Activated T-helper 1 cell treated with anti-CD3 and anti-CD28 coated beads, Interleukin-12 subunit alpha, Interleukin-12 subunit beta, Interleukin-2, Interleukin-4 antibody, amounts not matched to agents 30 ng/mL and 10 ng/mL and 1 ng/mL, durations not matched to agents 14 hours and 24 hours and 36 hours (primary cell): Measurements from ENCODE around the gene CCDC159. TPM values are rescaled to one million over a fixed set of nuclear protein-coding genes. Genes with fewer than 3 reads are reported as not detected.

Experiments
- DNase-seq: peaks from one replicate; pipeline ENCODE4 v3.0.0; 2021; ENCODE audit warnings: low spot score
- H3K27ac Mint-ChIP-seq: one replicate; pipeline ENCODE4 v1.8.0; 2021; ENCODE audit warnings: mild to moderate bottlenecking, mixed read lengths
- H3K27me3 Mint-ChIP-seq: one replicate; pipeline ENCODE4 v1.8.0; 2022; ENCODE audit warnings: mild to moderate bottlenecking, moderate library complexity, mixed read lengths; ENCODE audit not compliant: insufficient read depth
- H3K36me3 Mint-ChIP-seq: one replicate; pipeline ENCODE4 v1.8.0; 2021; ENCODE audit warnings: low read depth, mixed read lengths
- H3K4me1 Mint-ChIP-seq: one replicate; pipeline ENCODE4 v1.8.0; 2021; ENCODE audit warnings: low read depth, mixed read lengths
- H3K4me3 Mint-ChIP-seq: one replicate; pipeline ENCODE4 v1.8.0; 2021; ENCODE audit warnings: mild to moderate bottlenecking, moderate library complexity, mixed read lengths
- H3K9me3 Mint-ChIP-seq: one replicate; pipeline ENCODE4 v1.8.0; 2021; ENCODE audit warnings: mixed read lengths
- intact Hi-C: fragments of 100-400 bp; cut with micrococcal nuclease; formaldehyde crosslinking; loops from one replicate; pipeline ENCODE4 v1.15.1; 2024
- total RNA-seq: library from RNA; stranded (reverse); gene quantifications from 2 replicates; pipeline ENCODE4 v1.2.3, GENCODE V29; 2022

Gene CCDC159
- total RNA-seq, 1 donor from 2014 or later: 10.7 TPM

- intact Hi-C loops: no loop called here
Measured at GRCh38 chr19:11363881-11364280, 17.6 kb downstream of the CCDC159 start.

GRCh38 chr19:11364296-11364904 is 18.1 kb downstream of the CCDC159 start:
- intact Hi-C loops: no loop called here
- Mint-ChIP-seq H3K36me3 (peaks cover 7% of the 10 kb centered on the region), H3K27me3 (no peaks in the 10 kb centered on the region), H3K9me3 (no peaks in the 10 kb centered on the region), H3K27ac (no peak overlapping the region), H3K4me1 (no peaks in the 10 kb centered on the region), H3K4me3 (no peak overlapping the region)
- DNase-seq: no peak

More at GRCh38 chr19:11363881-11364280, 17.6 kb downstream of the CCDC159 start:
- Mint-ChIP-seq H3K27me3 (no peaks in the 10 kb centered on the region), H3K27ac (no peak overlapping the region), H3K9me3 (no peaks in the 10 kb centered on the region), H3K4me3 (no peak overlapping the region), H3K4me1 (no peaks in the 10 kb centered on the region), H3K36me3 (peaks cover 3% of the 10 kb centered on the region)
- no peak for DNase-seq

GRCh38 chr19:11364935-11365334 is 18.6 kb downstream of the CCDC159 start:
- Mint-ChIP-seq H3K36me3 (peaks cover 7% of the 10 kb centered on the region), H3K27me3 (no peaks in the 10 kb centered on the region), H3K4me3 (no peak overlapping the region), H3K9me3 (no peaks in the 10 kb centered on the region), H3K27ac (no peak overlapping the region), H3K4me1 (no peaks in the 10 kb centered on the region)
- no peak for DNase-seq
- intact Hi-C loops: no loop called here

- H3K27me3 Mint-ChIP-seq: no peaks in the 10 kb centered on the region
- H3K4me1 Mint-ChIP-seq: no peaks in the 10 kb centered on the region
- DNase-seq: no peak
- peaks cover 7% of the 10 kb centered on the region for H3K36me3 Mint-ChIP-seq
- no peaks in the 10 kb centered on the region for H3K9me3 Mint-ChIP-seq
- intact Hi-C loops: no loop called here
- no peak overlapping the region for H3K4me3 Mint-ChIP-seq
- no peak overlapping the region for H3K27ac Mint-ChIP-seq
Measured at GRCh38 chr19:11365557-11366117, 19.3 kb downstream of the CCDC159 start.

GRCh38 chr19:11367528-11367927 is 21.2 kb downstream of the CCDC159 start:
- no peaks in the 10 kb centered on the region for H3K4me1 Mint-ChIP-seq
- DNase-seq: no peak
- peaks cover 7% of the 10 kb centered on the region for H3K36me3 Mint-ChIP-seq
- intact Hi-C loops: no loop called here
- H3K9me3 Mint-ChIP-seq: no peaks in the 10 kb centered on the region
- no peaks in the 10 kb centered on the region for H3K27me3 Mint-ChIP-seq
- no peak overlapping the region for H3K4me3 Mint-ChIP-seq
- H3K27ac Mint-ChIP-seq: no peak overlapping the region

- Mint-ChIP-seq H3K27me3 (no peaks in the 10 kb centered on the region), H3K9me3 (no peaks in the 10 kb centered on the region), H3K27ac (no peak overlapping the region), H3K4me3 (no peak overlapping the region), H3K4me1 (peaks cover 8% of the 10 kb centered on the region), H3K36me3 (peaks cover 9% of the 10 kb centered on the region)
- intact Hi-C loops: no loop called here
- DNase-seq: no peak
Measured at GRCh38 chr19:11370744-11371143, 24.4 kb downstream of the CCDC159 start.

- intact Hi-C loops: no loop called here
- Mint-ChIP-seq H3K4me1 (peaks cover 24% of the 10 kb centered on the region), H3K36me3 (peaks cover 18% of the 10 kb centered on the region), H3K9me3 (no peaks in the 10 kb centered on the region), H3K4me3 (peak overlapping the region; percentile 1), H3K27me3 (no peaks in the 10 kb centered on the region), H3K27ac (no peak overlapping the region)
- DNase-seq: no peak
Measured at GRCh38 chr19:11373166-11373884, 27.0 kb downstream of the CCDC159 start.

- Mint-ChIP-seq H3K27me3 (no peaks in the 10 kb centered on the region), H3K4me3 (no peak overlapping the region), H3K27ac (no peak overlapping the region), H3K4me1 (peaks cover 30% of the 10 kb centered on the region), H3K9me3 (no peaks in the 10 kb centered on the region), H3K36me3 (peaks cover 19% of the 10 kb centered on the region)
- intact Hi-C loops: loop anchor here (1.0 to 2.0 kb wide), 4 partner anchors 28 to 219 kb away; partner anchors contain the start of genes CCDC159, SPC24, TMEM205 and ZNF653
- DNase-seq: no peak
Measured at GRCh38 chr19:11373885-11374432, 27.6 kb downstream of the CCDC159 start.

- Mint-ChIP-seq H3K4me3 (no peak within 1 kb of the TSS), H3K36me3 (peaks cover 16% of the 10 kb centered on the region)
- intact Hi-C loops: loop anchor here (1.0 to 2.0 kb wide), 8 partner anchors 19 to 223 kb away; partner anchors contain the start of genes CCDC159, ECSIT, ODAD3 and PLPPR2
Measured at GRCh38 chr19:11374433-11375142, 28.3 kb downstream of the CCDC159 start, which contains the start of gene SWSAP1. TSS of gene SWSAP1 (plus strand) at chr19:11374666. CDS start at chr19:11374681, 15 bp downstream.

GRCh38 chr19:11375143-11375948 is 29.0 kb downstream of the CCDC159 start:
- Mint-ChIP-seq H3K4me3 (no peak overlapping the region), H3K4me1 (peaks cover 39% of the 10 kb centered on the region), H3K9me3 (no peaks in the 10 kb centered on the region), H3K36me3 (peaks cover 19% of the 10 kb centered on the region), H3K27me3 (no peaks in the 10 kb centered on the region), H3K27ac (no peak overlapping the region)
- peak; percentile 75 for DNase-seq
- intact Hi-C loops: loop anchor here (1.0 to 2.0 kb wide), 6 partner anchors 20 to 222 kb away; partner anchors contain the start of genes ECSIT, ODAD3, PLPPR2 and PRKCSH

More at GRCh38 chr19:11374433-11375142, 28.3 kb downstream of the CCDC159 start, which contains the start of gene SWSAP1:
- peak; percentile 97 for DNase-seq
- Mint-ChIP-seq H3K9me3 (no peaks in the 10 kb centered on the region), H3K27ac (no peak within 1 kb of the TSS), H3K27me3 (no peaks in the 10 kb centered on the region), H3K4me1 (peaks cover 31% of the 10 kb centered on the region)

- peaks cover 19% of the 10 kb centered on the region for H3K36me3 Mint-ChIP-seq
- intact Hi-C loops: no loop called here
- peak overlapping the region; percentile 66 for H3K4me3 Mint-ChIP-seq
Measured at GRCh38 chr19:11377237-11377636, 30.9 kb downstream of the CCDC159 start.

GRCh38 chr19:11377756-11378155 is 31.4 kb downstream of the CCDC159 start:
- Mint-ChIP-seq H3K4me3 (no peak overlapping the region), H3K4me1 (peaks cover 41% of the 10 kb centered on the region), H3K27ac (peak overlapping the region; percentile 51), H3K36me3 (peaks cover 19% of the 10 kb centered on the region), H3K27me3 (peaks cover 2% of the 10 kb centered on the region), H3K9me3 (no peaks in the 10 kb centered on the region)
- intact Hi-C loops: no loop called here
- DNase-seq: no peak

More at GRCh38 chr19:11377237-11377636, 30.9 kb downstream of the CCDC159 start:
- DNase-seq: no peak
- H3K9me3 Mint-ChIP-seq: no peaks in the 10 kb centered on the region
- no peaks in the 10 kb centered on the region for H3K27me3 Mint-ChIP-seq
- peak overlapping the region; percentile 88 for H3K27ac Mint-ChIP-seq
- H3K4me1 Mint-ChIP-seq: peaks cover 41% of the 10 kb centered on the region
